Ishikawa (cell line): ENCODE measurements around the gene MEGF6.

Source experiments
- CEBPB ChIP-seq: IDR thresholded peaks from 2 replicates; pipeline ENCODE4 v1.6.1; 2012
- CREB1 ChIP-seq: IDR thresholded peaks from 2 replicates; pipeline ENCODE4 v1.6.1; 2012; ENCODE audit warnings: low read depth
- EGR1 ChIP-seq: IDR thresholded peaks from 2 replicates; pipeline ENCODE4 v1.6.1; 2012
- EP300 ChIP-seq: IDR thresholded peaks from 2 replicates; pipeline ENCODE4 v1.6.1; 2012; ENCODE audit warnings: borderline replicate concordance
- FOXM1 ChIP-seq: IDR thresholded peaks from 2 replicates; pipeline ENCODE4 v1.6.1; 2012; ENCODE audit warnings: low read depth, borderline replicate concordance
- MAX ChIP-seq: IDR thresholded peaks from 2 replicates; pipeline ENCODE4 v1.6.1; 2012
- NFIC ChIP-seq: IDR thresholded peaks from 2 replicates; pipeline ENCODE4 v1.6.1; 2012
- RAD21 ChIP-seq: IDR thresholded peaks from 2 replicates; pipeline ENCODE4 v1.6.1; 2012; ENCODE audit warnings: low read depth
- REST ChIP-seq: IDR thresholded peaks from 2 replicates; pipeline ENCODE4 v1.6.1; 2012; ENCODE audit warnings: low read depth, mild to moderate bottlenecking
- TAF1 ChIP-seq: IDR thresholded peaks from 2 replicates; pipeline ENCODE4 v1.6.1; 2012; ENCODE audit warnings: low read depth, mild to moderate bottlenecking
- TCF12 ChIP-seq: IDR thresholded peaks from 2 replicates; pipeline ENCODE4 v1.6.1; 2012; ENCODE audit warnings: low read depth
- TEAD4 ChIP-seq: IDR thresholded peaks from 2 replicates; pipeline ENCODE4 v1.6.1; 2012
- USF1 ChIP-seq: IDR thresholded peaks from 2 replicates; pipeline ENCODE4 v1.6.1; 2012
- YY1 ChIP-seq: IDR thresholded peaks from 2 replicates; pipeline ENCODE4 v1.6.1; 2012; ENCODE audit warnings: low read depth
- ZBTB7A ChIP-seq: IDR thresholded peaks from 2 replicates; pipeline ENCODE4 v1.6.1; 2012; ENCODE audit warnings: low read depth

Gene MEGF6

GRCh38 chr1:3577711-3578432 is 33.4 kb downstream of the MEGF6 start:
- TF ChIP-seq TCF12 (peak; percentile 93), RAD21 (no peak), YY1 (no peak), TEAD4 (peak; percentile 87), EGR1 (peak; percentile 54; the same call in 1 of the 2 replicates), USF1 (peak; percentile 35), FOXM1 (peak; percentile 86), NFIC (peak; percentile 90), CEBPB (peak; percentile 58; the same call in 1 of the 2 replicates), CREB1 (no peak), MAX (0 out of 2 replicates have a peak, but pooled peaks have one; percentile 42), TAF1 (no peak), ZBTB7A (0 out of 2 replicates have a peak, but pooled peaks have one; percentile 59), EP300 (peak; percentile 91), REST (no peak)

GRCh38 chr1:3577300-3577699 is 34.0 kb downstream of the MEGF6 start:
- TF ChIP-seq ZBTB7A (0 out of 2 replicates have a peak, but pooled peaks have one; percentile 3), REST (no peak)

- no peak for TF ChIP-seq EP300
- no peak for TF ChIP-seq ZBTB7A
- TF ChIP-seq CEBPB, result no peak
- no peak for TF ChIP-seq TAF1
- no peak for TF ChIP-seq USF1
- no peak for TF ChIP-seq TCF12
- no peak for TF ChIP-seq REST
- TF ChIP-seq MAX, result no peak
- TF ChIP-seq EGR1, result no peak
- TF ChIP-seq FOXM1, result no peak
- TF ChIP-seq CREB1, result no peak
- no peak for TF ChIP-seq TEAD4
- TF ChIP-seq RAD21, result no peak
- TF ChIP-seq NFIC, result no peak
- TF ChIP-seq YY1, result no peak
These were observed 35.3 kb downstream of the MEGF6 start for GRCh38 chr1:3575993-3576392.

- TF ChIP-seq EGR1 (no peak), CEBPB (no peak), NFIC (no peak; the same call in 1 of the 2 replicates), EP300 (no peak), USF1 (no peak), TCF12 (no peak), REST (no peak), TEAD4 (no peak), TAF1 (no peak), YY1 (no peak), CREB1 (no peak), RAD21 (no peak)
These were observed 37.8 kb downstream of the MEGF6 start for GRCh38 chr1:3573500-3573899.
